Cardiac muscle cell (in vitro differentiated cells and primary cell): ENCODE data around the gene STAMBP. TPM values are rescaled to one million over a fixed set of nuclear protein-coding genes. Genes with fewer than 3 reads are reported as not detected.
"Not testable (repeated sequence)": the region's sequence is repeated elsewhere in the genome, so short reads cannot be mapped to it uniquely, and the experiment has no call there.

Source experiments
- DNase-seq, 2 donors: peaks; one replicate each; pipeline versions ENCODE4 v3.0.0 to v3.0.0-alpha.2; 2010 to 2017; ENCODE audit warnings: low read depth in 1 of 2, low spot score in 1 of 2
- H3K27ac ChIP-seq: fragments of 200-600 bp; sonication (generic); 2 replicates; pipeline ENCODE4 v1.5.1; 2016
- H3K27me3 ChIP-seq: fragments of 200-600 bp; sonication (generic); 2 replicates; pipeline ENCODE4 v1.6.0; 2016; ENCODE audit warnings: control low read depth
- H3K36me3 ChIP-seq: fragments of 200-600 bp; sonication (generic); 2 replicates; pipeline ENCODE4 v1.5.1; 2016; ENCODE audit warnings: control low read depth
- H3K4me1 ChIP-seq: fragments of 200-600 bp; sonication (generic); 2 replicates; pipeline ENCODE4 v1.8.1; 2017; ENCODE audit warnings: low read depth, mild to moderate bottlenecking, mixed run types
- H3K4me3 ChIP-seq: fragments of 200-600 bp; sonication (generic); 2 replicates; pipeline ENCODE4 v1.5.1; 2016; ENCODE audit warnings: mild to moderate bottlenecking
- H3K9me3 ChIP-seq: fragments of 200-600 bp; sonication (generic); 2 replicates; pipeline ENCODE4 v1.5.1; 2017; ENCODE audit warnings: low read depth, mild to moderate bottlenecking, control low read depth
- polyA plus RNA-seq: library from polyadenylated mRNA; unstranded; fragments of >200 nt; fragmentation: Nextera tagmentation; extraction: Ambion mirVana; gene quantifications from 2 replicates; pipeline ENCODE4 v1.2.1, GENCODE V29; 2016
- total RNA-seq: library from RNA; depleted of rRNA; stranded (reverse); fragments of >200 nt; gene quantifications from 2 replicates; pipeline ENCODE4 v1.2.3, GENCODE V29; 2016
- TF ChIP-seq, protein P1 (sequence below): IDR thresholded peaks from 2 replicates; pipeline ENCODE4 v1.5.1; 2012; ENCODE audit warnings: low read depth, mild to moderate bottlenecking, low read length

STAMBP gene
- total and polyA plus RNA-seq, 2 experiments from 2014 or later = 31.9 to 49.3 TPM

DNA sequence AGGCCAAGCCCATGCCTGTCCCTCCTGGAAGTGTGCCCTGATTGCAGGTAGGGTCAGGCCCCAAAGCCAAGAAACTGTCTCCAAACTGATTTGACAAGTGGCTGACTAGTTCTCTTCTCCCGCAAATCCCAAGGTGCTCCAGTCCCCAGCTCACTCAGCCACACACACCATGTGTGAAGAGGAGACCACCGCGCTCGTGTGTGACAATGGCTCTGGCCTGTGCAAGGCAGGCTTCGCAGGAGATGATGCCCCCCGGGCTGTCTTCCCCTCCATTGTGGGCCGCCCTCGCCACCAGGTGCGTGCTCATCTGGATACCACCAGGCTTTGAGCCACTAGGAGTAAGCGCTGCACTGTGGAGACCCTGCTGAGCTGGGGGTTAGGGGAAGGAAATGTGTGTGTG lies 72.4 kb downstream of the STAMBP start:
- Histone ChIP-seq H3K4me1 (no peaks in the 10 kb centered on the region), H3K27ac (no peak overlapping the region), H3K9me3 (no peaks in the 10 kb centered on the region), H3K4me3 (no peak overlapping the region), H3K27me3 (no peaks in the 10 kb centered on the region), H3K36me3 (no peaks in the 10 kb centered on the region)
- DNase-seq = no peak
- TF ChIP-seq, protein P1, sequence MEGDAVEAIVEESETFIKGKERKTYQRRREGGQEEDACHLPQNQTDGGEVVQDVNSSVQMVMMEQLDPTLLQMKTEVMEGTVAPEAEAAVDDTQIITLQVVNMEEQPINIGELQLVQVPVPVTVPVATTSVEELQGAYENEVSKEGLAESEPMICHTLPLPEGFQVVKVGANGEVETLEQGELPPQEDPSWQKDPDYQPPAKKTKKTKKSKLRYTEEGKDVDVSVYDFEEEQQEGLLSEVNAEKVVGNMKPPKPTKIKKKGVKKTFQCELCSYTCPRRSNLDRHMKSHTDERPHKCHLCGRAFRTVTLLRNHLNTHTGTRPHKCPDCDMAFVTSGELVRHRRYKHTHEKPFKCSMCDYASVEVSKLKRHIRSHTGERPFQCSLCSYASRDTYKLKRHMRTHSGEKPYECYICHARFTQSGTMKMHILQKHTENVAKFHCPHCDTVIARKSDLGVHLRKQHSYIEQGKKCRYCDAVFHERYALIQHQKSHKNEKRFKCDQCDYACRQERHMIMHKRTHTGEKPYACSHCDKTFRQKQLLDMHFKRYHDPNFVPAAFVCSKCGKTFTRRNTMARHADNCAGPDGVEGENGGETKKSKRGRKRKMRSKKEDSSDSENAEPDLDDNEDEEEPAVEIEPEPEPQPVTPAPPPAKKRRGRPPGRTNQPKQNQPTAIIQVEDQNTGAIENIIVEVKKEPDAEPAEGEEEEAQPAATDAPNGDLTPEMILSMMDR = no peak

DNA sequence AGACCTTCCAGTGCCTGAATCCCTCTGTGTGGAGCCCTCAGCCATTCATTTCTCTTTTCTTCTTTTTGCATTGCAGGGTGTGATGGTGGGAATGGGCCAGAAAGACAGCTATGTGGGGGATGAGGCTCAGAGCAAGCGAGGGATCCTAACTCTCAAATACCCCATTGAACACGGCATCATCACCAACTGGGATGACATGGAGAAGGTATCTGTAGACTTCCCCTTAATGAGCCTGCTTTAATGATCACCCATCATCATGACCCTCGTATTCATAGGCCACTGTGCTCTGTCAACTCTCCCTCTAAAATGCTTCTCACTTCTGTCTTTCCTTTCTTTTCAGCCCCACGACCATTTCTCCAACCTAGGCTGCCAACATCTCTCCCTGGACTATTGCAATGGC lies 73.5 kb downstream of the STAMBP start:
- Histone ChIP-seq H3K4me3 (no peak overlapping the region), H3K4me1 (no peaks in the 10 kb centered on the region), H3K36me3 (no peaks in the 10 kb centered on the region), H3K27me3 (no peaks in the 10 kb centered on the region), H3K9me3 (no peaks in the 10 kb centered on the region), H3K27ac (no peak overlapping the region)
- TF ChIP-seq, protein P1 = no peak
- no peak for DNase-seq

DNA sequence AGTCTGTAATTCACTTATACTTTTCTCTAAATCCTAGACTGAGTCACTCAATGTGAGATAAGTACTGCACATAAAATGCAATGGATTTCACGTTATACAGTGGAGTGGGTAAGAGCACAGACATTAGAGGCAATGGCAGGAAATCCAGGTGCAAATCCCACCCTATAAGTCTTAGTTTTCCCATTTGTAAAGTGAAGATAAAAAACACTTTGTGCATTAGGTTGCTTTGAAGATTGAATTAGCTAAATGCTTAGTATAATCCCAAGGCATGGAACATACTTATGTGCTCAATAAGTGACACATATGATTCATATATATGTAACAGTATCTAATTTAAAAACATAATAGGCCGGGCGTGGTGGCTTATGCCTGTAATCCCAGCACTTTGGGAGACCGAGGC lies 74.6 kb downstream of the STAMBP start:
- Histone ChIP-seq H3K27ac (no peak overlapping the region), H3K9me3 (no peaks in the 10 kb centered on the region), H3K36me3 (no peaks in the 10 kb centered on the region), H3K4me1 (peaks cover 6% of the 10 kb centered on the region), H3K4me3 (no peak overlapping the region), H3K27me3 (no peaks in the 10 kb centered on the region)
- no peak for DNase-seq
- TF ChIP-seq, protein P1 = no peak

DNA sequence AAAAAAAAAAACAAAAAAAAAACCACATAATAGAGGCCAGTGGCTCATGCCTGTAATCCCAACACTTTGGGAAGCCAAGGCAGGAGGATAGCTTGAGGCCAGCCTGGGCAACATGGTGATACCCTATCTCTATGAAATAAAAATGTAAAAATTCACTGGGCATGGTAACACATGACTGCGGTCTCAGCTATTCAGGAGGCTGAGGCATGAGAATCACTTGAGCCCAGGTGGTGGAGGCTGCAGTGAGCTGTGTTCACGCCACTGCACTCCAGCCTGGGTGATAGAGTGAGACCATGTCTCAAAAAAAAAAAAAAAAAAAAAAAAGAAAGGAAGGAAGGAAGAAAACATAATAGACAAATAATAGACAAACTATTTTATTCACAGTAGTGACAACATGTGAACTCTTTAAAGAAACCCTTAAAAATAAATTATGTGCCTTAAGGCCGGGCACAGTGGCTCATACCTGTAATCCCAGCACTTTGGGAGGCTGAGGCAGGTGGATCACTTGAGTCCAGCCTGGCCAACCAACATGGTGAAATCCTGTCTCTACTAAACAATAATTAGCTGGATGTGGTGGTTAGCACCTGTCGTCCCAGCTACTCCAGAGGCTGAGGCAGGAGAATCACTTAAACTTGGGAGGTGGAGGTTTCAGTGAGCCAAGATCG lies 75.3 kb downstream of the STAMBP start:
- H3K4me3 ChIP-seq, H3K4me1 ChIP-seq, H3K9me3 ChIP-seq, DNase-seq, H3K27me3 ChIP-seq, H3K27ac ChIP-seq, H3K36me3 ChIP-seq: not testable (repeated sequence)

DNA sequence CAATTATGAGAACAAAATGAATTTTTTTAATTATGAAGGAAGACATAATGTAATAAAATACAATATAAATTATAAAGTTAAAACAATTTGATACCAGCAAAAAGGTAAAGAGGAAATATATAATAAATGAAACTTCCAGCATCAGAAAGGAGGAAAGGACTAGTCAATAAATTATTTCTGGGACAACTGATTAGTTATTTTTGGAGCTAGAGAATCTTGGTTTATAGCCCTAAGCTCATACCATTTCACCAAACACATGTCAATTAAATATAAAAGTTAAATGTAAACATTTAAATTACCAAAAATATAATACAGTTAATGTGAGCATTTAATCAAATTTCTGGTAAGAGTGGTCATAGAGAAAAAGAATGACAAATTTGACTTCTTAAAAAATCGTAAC lies 76.2 kb downstream of the STAMBP start:
- Histone ChIP-seq H3K27me3 (no peaks in the 10 kb centered on the region), H3K4me3 (no peak overlapping the region), H3K36me3 (no peaks in the 10 kb centered on the region), H3K9me3 (no peaks in the 10 kb centered on the region), H3K4me1 (peaks cover 6% of the 10 kb centered on the region), H3K27ac (no peak overlapping the region)
- DNase-seq = no peak
- TF ChIP-seq, protein P1 = no peak

DNA sequence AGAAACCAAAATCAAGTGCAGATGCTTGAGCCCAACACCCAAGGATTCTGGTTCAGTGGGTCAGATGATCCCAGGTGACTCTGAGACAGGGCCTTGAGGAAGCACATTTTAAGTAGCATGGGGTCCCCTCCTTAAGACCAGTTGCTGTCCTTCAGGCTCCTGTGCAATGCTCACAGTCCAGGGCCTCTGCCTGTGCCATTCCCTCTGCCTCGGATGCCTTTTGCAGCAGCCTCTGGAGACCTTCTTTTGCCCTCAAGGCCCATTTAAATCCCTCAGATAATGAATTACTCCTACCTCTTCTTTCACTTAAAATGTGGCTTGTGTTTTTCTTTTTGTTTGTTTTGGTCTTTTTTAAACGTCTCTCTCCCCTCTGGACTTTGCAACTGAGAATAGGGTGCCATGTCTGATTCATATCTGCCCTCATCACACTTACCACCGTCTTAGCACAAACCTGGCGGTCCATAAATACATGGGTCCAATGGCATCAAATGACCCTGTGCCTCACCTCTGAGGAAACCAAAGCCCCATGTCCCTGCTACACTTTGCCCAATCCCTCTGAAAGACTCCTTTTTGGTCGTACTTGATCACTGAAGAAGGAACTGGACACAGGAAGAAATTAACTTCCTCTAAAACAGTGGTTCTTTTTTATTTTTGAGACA lies 78.2 kb downstream of the STAMBP start:
- H3K36me3 ChIP-seq = no peaks in the 10 kb centered on the region
- TF ChIP-seq, protein P1 = no peak
- peaks cover 6% of the 10 kb centered on the region for H3K4me1 ChIP-seq
- no peaks in the 10 kb centered on the region for H3K9me3 ChIP-seq
- H3K27me3 ChIP-seq = no peaks in the 10 kb centered on the region
- no peak overlapping the region for H3K27ac ChIP-seq
- no peak for DNase-seq
- H3K4me3 ChIP-seq = no peak overlapping the region
